Colonic mucosa (tissue), 4 donors: ENCODE measurements around the gene RAD51B. TPM values are rescaled to one million over a fixed set of nuclear protein-coding genes. Genes with fewer than 3 reads are reported as not detected.
A peak's percentile ranks its signal among the peaks of the same experiment; 100 is the strongest.

ENCODE experiments used
- DNase-seq: peaks from one replicate; pipeline ENCODE4 v3.0.0-alpha.2; 2020
- H3K27ac ChIP-seq: fragments of 200-600 bp; one replicate; pipeline ENCODE4 v1.8.0; 2021
- H3K27me3 ChIP-seq: fragments of 200-600 bp; one replicate; pipeline ENCODE4 v1.8.0; 2021
- H3K36me3 ChIP-seq: fragments of 200-600 bp; one replicate; pipeline ENCODE4 v1.8.0; 2021
- H3K4me1 ChIP-seq: fragments of 200-600 bp; one replicate; pipeline ENCODE4 v1.8.0; 2021; ENCODE audit warnings: mild to moderate bottlenecking
- H3K4me3 ChIP-seq: fragments of 200-600 bp; one replicate; pipeline ENCODE4 v1.8.0; 2021
- H3K9ac ChIP-seq, 2 donors: one replicate each; pipeline ENCODE4 v1.7.0; 2013; ENCODE audit warnings: control low read depth in 2 of 2, low read depth in 2 of 2, low read length in 2 of 2
- H3K9me3 ChIP-seq: fragments of 200-600 bp; one replicate; pipeline ENCODE4 v1.8.0; 2021
- CTCF ChIP-seq: fragments of 200-600 bp; IDR thresholded peaks from one replicate; pipeline ENCODE4 v1.8.0; 2022; ENCODE audit warnings: antibody characterized with exemption, mild to moderate bottlenecking
- intact Hi-C: fragments of 100-400 bp; cut with DNase I; formaldehyde crosslinking; loops from one replicate; pipeline ENCODE4 v1.14.1; 2022
- total RNA-seq, 2 donors: library from RNA; stranded (reverse); fragmentation: NEBNext Ultra II Directional in 1 of 2; extraction: Animal tissue kit (Norgen Biotek cat#: 25700) in 1 of 2; gene quantifications; one replicate each; pipeline ENCODE4 v1.2.1, GENCODE V29; 2021
- donor health status: healthy.
- donor health status: DM: no; HTN: no; CAD: no.
- donor health status: DM: no; HTN: no; CAD: no.

Gene RAD51B
- total RNA-seq, 2 donors from 2014 or later = 12.7 to 22.0 TPM

- H3K36me3 ChIP-seq = no peaks in the 10 kb centered on the region
- H3K27ac ChIP-seq = peak overlapping the region; percentile 75
- peak; percentile 31 for DNase-seq
- H3K27me3 ChIP-seq = no peaks in the 10 kb centered on the region
- H3K9me3 ChIP-seq = no peaks in the 10 kb centered on the region
- H3K9ac ChIP-seq = peak overlapping the region in 1 of 2 donors; percentile 23
- TF ChIP-seq CTCF = no peak
- H3K4me3 ChIP-seq = no peak overlapping the region
- intact Hi-C loops = loop anchor here (5.0 to 10.0 kb wide), 2 partner anchors 303 to 539 kb away; no protein-coding TSS in a partner anchor
- H3K4me1 ChIP-seq = peaks cover 22% of the 10 kb centered on the region
Observed at GRCh38 chr14:68245146-68246073, 425.8 kb downstream of the RAD51B start.

GRCh38 chr14:68246074-68246785, 426.7 kb downstream of the RAD51B start:
- Histone ChIP-seq H3K27ac (peak overlapping the region; percentile 75), H3K4me1 (peaks cover 25% of the 10 kb centered on the region), H3K9ac (peak overlapping the region in 1 of 2 donors; percentile 49), H3K9me3 (no peaks in the 10 kb centered on the region), H3K4me3 (no peak overlapping the region), H3K36me3 (no peaks in the 10 kb centered on the region), H3K27me3 (no peaks in the 10 kb centered on the region)
- intact Hi-C loops = loop anchor here (5.0 to 10.0 kb wide), 2 partner anchors 304 to 539 kb away; no protein-coding TSS in a partner anchor
- no peak for TF ChIP-seq CTCF
- no peak for DNase-seq

DNA sequence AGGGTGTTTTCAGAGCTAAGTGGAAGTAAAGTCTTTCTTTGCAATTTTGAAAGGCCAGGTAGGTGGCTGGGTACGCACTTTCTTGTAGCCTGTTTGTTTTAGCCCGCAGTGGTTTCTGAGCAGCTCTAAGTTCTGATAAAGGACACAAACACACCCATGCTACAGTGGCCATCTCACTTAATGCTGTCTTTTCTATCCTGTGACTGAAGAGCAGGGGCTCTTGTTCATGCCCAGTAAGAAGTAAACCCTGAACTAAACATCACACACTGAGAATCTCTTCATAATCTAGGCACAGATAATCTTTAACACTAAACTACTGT, 427.2 kb downstream of the RAD51B start:
- Histone ChIP-seq H3K4me3 (no peak overlapping the region), H3K27me3 (no peaks in the 10 kb centered on the region), H3K27ac (peak overlapping the region; percentile 75), H3K36me3 (no peaks in the 10 kb centered on the region), H3K4me1 (peaks cover 25% of the 10 kb centered on the region), H3K9me3 (no peaks in the 10 kb centered on the region), H3K9ac (peak overlapping the region in 1 of 2 donors; percentile 49)
- intact Hi-C loops = loop anchor here (5.0 to 10.0 kb wide), 2 partner anchors 304 to 538 kb away; no protein-coding TSS in a partner anchor
- no peak for DNase-seq
- no peak for TF ChIP-seq CTCF

GRCh38 chr14:68247274-68247673, 427.7 kb downstream of the RAD51B start:
- intact Hi-C loops = loop anchor here (5.0 to 10.0 kb wide), 2 partner anchors 305 to 538 kb away; no protein-coding TSS in a partner anchor
- TF ChIP-seq CTCF = no peak
- DNase-seq = no peak
- peak overlapping the region; percentile 75 for H3K27ac ChIP-seq
- no peaks in the 10 kb centered on the region for H3K9me3 ChIP-seq
- peaks cover 21% of the 10 kb centered on the region for H3K4me1 ChIP-seq
- H3K4me3 ChIP-seq = no peak overlapping the region
- H3K27me3 ChIP-seq = no peaks in the 10 kb centered on the region
- H3K9ac ChIP-seq = peak overlapping the region in 1 of 2 donors; percentile 14
- H3K36me3 ChIP-seq = no peaks in the 10 kb centered on the region

DNA sequence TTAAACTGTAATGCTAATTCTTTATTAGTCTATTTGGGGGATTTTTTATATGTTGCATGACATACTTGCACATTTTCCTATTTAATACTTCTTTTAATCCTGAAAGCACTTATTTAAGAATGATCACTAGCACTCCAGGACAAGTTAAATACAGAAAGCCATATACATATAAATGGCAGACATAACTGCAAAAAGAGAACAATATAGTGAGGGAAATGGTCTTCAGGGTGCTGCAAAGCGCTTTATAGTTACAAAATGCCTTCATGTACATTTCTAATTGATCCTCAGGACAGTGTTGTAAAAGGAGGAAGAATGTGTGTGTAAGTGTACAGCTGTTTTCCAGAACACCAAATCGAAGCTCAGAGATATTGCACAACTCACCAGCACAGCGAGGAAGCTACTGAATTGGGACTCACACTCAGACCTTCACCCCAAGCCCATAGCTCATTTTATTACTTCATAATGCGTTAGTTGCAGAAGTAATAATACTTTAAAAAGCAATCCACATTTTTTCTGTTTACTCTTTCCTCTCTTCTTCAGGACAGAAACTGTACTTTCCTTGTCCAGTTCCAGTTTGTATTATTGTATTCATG, 428.2 kb downstream of the RAD51B start:
- no peak for TF ChIP-seq CTCF

More for the DNA sequence above, 428.2 kb downstream of the RAD51B start:
- Histone ChIP-seq H3K27me3 (no peaks in the 10 kb centered on the region), H3K9me3 (no peaks in the 10 kb centered on the region), H3K4me1 (peaks cover 21% of the 10 kb centered on the region), H3K4me3 (no peak overlapping the region), H3K36me3 (no peaks in the 10 kb centered on the region), H3K27ac (peak overlapping the region; percentile 75), H3K9ac (peak overlapping the region in 1 of 2 donors; percentile 58)
- intact Hi-C loops = loop anchor here (5.0 to 10.0 kb wide), 2 partner anchors 305 to 537 kb away; no protein-coding TSS in a partner anchor
- DNase-seq = peak; percentile 40
